ENCODE data around the gene COLEC11. TPM values are rescaled to one million over a fixed set of nuclear protein-coding genes. Genes with fewer than 3 reads are reported as not detected.

COLEC11 gene
- total and polyA plus RNA-seq, 9 of the 15 experiments (the other 6 are each of a cell fraction or from before 2014, with no cell fraction given): 0.32 to 4.3 (median 1.8) TPM

DNA sequence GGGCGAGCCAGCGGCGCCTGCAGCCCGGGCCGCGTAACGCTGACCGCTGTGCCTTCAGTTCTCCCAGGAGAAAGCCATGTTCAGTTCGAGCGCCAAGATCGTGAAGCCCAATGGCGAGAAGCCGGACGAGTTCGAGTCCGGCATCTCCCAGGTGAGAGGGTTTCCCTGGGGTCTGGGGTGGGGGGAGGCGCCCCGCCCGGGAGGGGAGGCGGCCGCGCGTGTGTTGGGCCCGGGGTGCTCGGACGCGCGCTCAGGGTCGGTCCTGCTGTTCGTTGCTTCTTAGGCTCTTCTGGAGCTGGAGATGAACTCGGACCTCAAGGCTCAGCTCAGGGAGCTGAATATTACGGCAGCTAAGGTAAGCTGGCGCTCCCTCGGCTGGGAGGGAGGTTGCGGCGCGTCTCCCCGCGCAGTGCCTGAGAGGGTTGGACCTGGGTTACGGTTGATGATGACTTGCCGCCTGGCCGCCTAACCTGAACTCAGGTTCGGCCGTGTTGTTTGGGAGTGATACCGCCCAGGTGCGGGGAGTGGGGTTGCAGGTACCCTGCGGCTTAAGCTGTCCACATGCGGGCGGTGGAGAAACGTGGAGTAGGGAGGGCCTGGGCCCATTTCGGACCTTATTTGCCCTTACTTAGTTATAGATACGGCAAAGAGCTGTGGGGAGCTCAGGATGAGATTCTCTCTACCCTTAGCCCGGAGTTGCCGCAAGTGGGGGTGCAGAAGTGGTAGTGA is 19.2 kb upstream of the COLEC11 start (continued):
- TF ChIP-seq, protein P1, sequence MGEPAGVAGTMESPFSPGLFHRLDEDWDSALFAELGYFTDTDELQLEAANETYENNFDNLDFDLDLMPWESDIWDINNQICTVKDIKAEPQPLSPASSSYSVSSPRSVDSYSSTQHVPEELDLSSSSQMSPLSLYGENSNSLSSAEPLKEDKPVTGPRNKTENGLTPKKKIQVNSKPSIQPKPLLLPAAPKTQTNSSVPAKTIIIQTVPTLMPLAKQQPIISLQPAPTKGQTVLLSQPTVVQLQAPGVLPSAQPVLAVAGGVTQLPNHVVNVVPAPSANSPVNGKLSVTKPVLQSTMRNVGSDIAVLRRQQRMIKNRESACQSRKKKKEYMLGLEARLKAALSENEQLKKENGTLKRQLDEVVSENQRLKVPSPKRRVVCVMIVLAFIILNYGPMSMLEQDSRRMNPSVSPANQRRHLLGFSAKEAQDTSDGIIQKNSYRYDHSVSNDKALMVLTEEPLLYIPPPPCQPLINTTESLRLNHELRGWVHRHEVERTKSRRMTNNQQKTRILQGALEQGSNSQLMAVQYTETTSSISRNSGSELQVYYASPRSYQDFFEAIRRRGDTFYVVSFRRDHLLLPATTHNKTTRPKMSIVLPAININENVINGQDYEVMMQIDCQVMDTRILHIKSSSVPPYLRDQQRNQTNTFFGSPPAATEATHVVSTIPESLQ (CRISPR knock-in tag; IDR thresholded peaks at IDR 0.05): 0 out of 2 replicates have a peak, but pooled peaks have one; percentile 4
- TF ChIP-seq, protein P2, sequence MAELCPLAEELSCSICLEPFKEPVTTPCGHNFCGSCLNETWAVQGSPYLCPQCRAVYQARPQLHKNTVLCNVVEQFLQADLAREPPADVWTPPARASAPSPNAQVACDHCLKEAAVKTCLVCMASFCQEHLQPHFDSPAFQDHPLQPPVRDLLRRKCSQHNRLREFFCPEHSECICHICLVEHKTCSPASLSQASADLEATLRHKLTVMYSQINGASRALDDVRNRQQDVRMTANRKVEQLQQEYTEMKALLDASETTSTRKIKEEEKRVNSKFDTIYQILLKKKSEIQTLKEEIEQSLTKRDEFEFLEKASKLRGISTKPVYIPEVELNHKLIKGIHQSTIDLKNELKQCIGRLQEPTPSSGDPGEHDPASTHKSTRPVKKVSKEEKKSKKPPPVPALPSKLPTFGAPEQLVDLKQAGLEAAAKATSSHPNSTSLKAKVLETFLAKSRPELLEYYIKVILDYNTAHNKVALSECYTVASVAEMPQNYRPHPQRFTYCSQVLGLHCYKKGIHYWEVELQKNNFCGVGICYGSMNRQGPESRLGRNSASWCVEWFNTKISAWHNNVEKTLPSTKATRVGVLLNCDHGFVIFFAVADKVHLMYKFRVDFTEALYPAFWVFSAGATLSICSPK (IDR thresholded peaks at IDR 0.05; ENCODE audit: borderline replicate concordance): 0 out of 2 replicates have a peak, but pooled peaks have one; percentile 23
- TF ChIP-seq, protein P3, sequence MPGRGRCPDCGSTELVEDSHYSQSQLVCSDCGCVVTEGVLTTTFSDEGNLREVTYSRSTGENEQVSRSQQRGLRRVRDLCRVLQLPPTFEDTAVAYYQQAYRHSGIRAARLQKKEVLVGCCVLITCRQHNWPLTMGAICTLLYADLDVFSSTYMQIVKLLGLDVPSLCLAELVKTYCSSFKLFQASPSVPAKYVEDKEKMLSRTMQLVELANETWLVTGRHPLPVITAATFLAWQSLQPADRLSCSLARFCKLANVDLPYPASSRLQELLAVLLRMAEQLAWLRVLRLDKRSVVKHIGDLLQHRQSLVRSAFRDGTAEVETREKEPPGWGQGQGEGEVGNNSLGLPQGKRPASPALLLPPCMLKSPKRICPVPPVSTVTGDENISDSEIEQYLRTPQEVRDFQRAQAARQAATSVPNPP (IDR thresholded peaks at IDR 0.05; ENCODE audit: borderline replicate concordance, insufficient read depth, insufficient read length): no peak
- TF ChIP-seq, protein P4, sequence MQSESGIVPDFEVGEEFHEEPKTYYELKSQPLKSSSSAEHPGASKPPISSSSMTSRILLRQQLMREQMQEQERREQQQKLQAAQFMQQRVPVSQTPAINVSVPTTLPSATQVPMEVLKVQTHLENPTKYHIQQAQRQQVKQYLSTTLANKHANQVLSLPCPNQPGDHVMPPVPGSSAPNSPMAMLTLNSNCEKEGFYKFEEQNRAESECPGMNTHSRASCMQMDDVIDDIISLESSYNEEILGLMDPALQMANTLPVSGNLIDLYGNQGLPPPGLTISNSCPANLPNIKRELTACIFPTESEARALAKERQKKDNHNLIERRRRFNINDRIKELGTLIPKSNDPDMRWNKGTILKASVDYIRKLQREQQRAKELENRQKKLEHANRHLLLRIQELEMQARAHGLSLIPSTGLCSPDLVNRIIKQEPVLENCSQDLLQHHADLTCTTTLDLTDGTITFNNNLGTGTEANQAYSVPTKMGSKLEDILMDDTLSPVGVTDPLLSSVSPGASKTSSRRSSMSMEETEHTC (IDR thresholded peaks at IDR 0.05): peak; percentile 31; the same call in 1 of the 2 replicates
- TF ChIP-seq RBFOX2 (IDR thresholded peaks at IDR 0.05; ENCODE audit: low read depth, low read length) (peak; percentile 81), ZNF165 (CRISPR knock-in tag; IDR thresholded peaks at IDR 0.05; ENCODE audit: borderline replicate concordance) (0 out of 2 replicates have a peak, but pooled peaks have one; percentile 30), ZNF431 (CRISPR knock-in tag; IDR thresholded peaks at IDR 0.05) (0 out of 2 replicates have a peak, but pooled peaks have one; percentile 8), CEBPG (CRISPR knock-in tag; IDR thresholded peaks at IDR 0.05) (0 out of 2 replicates have a peak, but pooled peaks have one; percentile 22), CEBPG (tag; conservative IDR thresholded peaks at IDR 0.05 in 1 of 2, IDR thresholded peaks at IDR 0.05 in 1 of 2) (no peak), NFE2 (IDR thresholded peaks at IDR 0.05; ENCODE audit: low read depth) (no peak), FOXJ2 (tag; IDR thresholded peaks at IDR 0.05) (0 out of 2 replicates have a peak, but pooled peaks have one; percentile 8), MCM5 (IDR thresholded peaks at IDR 0.05; ENCODE audit: low read depth) (no peak), POLR2B (IDR thresholded peaks at IDR 0.05; ENCODE audit: low read depth, partially characterized antibody) (peak; percentile 12), RBBP5 (IDR thresholded peaks at IDR 0.05; ENCODE audit: borderline replicate concordance, insufficient read depth, low read length, poor library complexity, severe bottlenecking) (peak; percentile 64), EZH2 (IDR thresholded peaks at IDR 0.05; ENCODE audit: borderline replicate concordance, low read depth, low read length) (no peak), BCOR (IDR thresholded peaks at IDR 0.05) (no peak; the same call in 1 of the 2 replicates)
- TF ChIP-seq, protein P5, sequence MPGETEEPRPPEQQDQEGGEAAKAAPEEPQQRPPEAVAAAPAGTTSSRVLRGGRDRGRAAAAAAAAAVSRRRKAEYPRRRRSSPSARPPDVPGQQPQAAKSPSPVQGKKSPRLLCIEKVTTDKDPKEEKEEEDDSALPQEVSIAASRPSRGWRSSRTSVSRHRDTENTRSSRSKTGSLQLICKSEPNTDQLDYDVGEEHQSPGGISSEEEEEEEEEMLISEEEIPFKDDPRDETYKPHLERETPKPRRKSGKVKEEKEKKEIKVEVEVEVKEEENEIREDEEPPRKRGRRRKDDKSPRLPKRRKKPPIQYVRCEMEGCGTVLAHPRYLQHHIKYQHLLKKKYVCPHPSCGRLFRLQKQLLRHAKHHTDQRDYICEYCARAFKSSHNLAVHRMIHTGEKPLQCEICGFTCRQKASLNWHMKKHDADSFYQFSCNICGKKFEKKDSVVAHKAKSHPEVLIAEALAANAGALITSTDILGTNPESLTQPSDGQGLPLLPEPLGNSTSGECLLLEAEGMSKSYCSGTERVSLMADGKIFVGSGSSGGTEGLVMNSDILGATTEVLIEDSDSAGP (CRISPR knock-in tag; IDR thresholded peaks at IDR 0.05): no peak
- TF ChIP-seq, protein P6, sequence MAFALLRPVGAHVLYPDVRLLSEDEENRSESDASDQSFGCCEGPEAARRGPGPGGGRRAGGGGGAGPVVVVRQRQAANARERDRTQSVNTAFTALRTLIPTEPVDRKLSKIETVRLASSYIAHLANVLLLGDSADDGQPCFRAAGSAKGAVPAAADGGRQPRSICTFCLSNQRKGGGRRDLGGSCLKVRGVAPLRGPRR (CRISPR knock-in tag; IDR thresholded peaks at IDR 0.05): no peak
